ENCODE measurements around the gene NXPH4.

Gene NXPH4

DNA sequence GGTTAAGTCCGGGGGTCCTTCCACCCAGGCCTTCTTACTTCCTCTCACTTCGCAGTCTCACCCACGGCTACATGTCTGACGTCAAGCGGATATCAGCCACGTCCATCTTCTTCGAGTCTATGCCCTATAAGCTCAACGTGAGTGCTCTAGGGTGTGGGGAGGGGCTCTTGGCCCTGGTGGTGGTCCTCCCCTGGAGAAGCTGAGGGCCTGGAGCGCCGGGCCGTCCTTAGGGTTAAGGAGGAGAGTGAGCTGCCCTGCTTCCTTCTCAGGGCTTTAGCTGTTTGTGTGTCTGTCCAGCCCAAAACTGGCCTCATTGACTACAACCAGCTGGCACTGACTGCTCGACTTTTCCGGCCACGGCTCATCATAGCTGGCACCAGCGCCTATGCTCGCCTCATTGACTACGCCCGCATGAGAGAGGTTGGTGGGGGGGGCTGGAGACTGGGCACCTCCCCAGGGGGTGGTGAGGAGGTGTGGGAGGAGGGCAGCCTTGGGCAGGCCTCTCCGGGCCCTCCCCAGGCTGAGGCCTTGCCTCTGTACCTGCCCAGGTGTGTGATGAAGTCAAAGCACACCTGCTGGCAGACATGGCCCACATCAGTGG, 15.7 kb downstream of the NXPH4 start:
- no peak for DNase-seq (ENCODE audit: low spot score)

DNA sequence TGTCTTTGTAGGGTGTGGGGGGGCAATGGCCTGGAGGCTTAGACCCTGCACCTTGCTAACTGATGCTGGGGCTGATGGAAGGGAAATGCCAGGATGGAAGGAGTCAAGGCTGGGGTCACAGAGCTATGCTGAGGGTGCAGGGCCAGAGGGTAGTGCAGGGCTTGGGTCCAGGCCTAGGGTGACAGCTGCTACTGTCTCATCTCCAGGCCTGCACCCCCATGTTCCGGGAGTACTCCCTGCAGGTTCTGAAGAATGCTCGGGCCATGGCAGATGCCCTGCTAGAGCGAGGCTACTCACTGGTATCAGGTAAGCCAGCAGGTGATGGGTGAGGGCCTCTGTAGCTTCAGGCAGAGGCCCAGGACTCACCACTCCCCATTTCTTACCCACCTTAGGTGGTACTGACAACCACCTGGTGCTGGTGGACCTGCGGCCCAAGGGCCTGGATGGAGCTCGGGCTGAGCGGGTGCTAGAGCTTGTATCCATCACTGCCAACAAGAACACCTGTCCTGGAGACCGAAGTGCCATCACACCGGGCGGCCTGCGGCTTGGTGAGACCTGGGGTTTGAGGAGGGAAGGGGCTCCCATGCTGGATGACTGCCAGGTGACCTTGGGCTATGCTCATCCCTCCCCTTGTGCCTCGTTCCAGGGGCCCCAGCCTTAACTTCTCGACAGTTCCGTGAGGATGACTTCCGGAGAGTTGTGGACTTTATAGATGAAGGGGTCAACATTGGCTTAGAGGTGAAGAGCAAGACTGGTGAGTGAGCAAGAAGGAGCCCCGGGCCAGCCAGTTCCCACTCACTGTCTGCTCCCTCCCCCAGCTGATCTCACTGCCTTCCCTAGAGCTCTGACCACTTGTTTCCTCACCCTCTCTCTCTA, 17.0 kb downstream of the NXPH4 start:
- no peak for DNase-seq (ENCODE audit: low spot score)

GRCh38 chr12:57234233-57234570, 17.6 kb downstream of the NXPH4 start:
- DNase-seq (ENCODE audit: low spot score): no peak

DNA sequence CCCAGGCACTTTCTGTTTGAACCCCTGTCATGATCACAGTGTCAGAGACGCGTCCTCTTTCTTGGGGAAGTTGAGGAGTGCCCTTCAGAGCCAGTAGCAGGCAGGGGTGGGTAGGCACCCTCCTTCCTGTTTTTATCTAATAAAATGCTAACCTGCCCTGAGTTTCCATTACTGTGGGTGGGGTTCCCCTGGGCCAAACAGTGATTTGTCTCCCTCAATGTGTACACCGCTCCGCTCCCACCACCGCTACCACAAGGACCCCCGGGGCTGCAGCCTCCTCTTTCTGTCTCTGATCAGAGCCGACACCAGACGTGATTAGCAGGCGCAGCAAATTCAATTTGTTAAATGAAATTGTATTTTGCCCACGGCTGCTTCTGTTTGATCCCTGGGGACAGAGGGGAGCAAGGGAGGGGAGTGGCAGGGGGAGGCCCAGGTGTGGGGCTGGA, 18.0 kb downstream of the NXPH4 start:
- DNase-seq (ENCODE audit: low spot score): no peak

DNA sequence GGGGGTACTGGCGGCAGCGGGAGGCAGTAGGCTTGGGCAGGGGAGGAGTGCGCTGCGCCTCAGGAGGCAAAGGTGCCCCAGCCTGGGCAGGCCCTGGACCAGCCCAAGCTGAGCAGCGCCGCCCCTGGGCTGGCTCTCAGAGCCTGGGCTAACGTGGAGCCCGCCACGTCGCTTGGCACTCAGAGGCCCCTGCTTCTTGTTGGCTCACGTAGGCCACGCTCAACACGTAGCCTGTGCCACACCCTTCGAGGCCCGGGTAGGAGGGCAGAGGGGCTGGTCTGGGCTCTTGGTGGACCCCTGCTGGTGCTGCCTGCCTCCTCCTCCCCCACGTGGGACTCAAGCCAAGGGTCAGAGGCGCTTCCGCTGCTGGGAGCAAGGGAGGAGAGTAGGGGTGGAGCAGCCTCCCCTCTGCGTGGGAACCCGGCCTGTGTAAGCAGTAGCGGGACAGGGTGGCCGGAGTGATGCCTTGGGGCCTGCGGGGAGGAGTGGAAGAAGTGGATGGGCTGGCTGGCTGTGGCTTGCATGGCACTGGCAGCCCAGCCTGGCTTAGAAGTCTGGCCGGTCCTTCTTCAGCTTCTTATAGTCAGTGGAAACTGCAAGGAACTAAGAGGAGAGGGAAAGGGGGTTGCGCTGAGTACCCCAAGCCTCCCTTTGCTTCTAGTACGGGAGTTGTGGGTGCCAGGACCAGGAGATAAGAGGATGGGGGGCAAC, 18.6 kb downstream of the NXPH4 start:
- DNase-seq (ENCODE audit: low spot score): peak; percentile 57

DNA sequence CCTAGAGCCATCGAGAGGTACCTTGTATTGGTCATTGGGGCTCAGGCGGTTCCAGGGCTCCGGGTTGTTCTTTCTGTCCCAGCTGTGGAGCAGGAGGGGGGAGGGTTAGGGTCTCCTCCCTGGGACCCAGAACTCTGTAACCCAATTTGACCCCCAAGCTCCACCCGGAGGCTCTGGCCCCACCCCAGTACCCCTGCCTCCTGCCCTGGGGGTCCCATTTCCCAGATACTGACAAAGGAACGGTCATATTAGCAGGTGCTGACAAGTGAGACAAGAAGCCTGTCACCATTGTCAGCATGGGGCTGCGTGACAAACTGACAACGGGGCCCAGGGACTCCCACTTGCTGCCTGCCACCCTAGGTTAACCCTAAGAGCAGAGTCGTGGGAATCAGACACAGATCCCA, 19.1 kb downstream of the NXPH4 start:
- DNase-seq (ENCODE audit: low spot score): no peak

- DNase-seq (ENCODE audit: low spot score): no peak
Observed at GRCh38 chr12:57236201-57236924, 19.8 kb downstream of the NXPH4 start.

DNA sequence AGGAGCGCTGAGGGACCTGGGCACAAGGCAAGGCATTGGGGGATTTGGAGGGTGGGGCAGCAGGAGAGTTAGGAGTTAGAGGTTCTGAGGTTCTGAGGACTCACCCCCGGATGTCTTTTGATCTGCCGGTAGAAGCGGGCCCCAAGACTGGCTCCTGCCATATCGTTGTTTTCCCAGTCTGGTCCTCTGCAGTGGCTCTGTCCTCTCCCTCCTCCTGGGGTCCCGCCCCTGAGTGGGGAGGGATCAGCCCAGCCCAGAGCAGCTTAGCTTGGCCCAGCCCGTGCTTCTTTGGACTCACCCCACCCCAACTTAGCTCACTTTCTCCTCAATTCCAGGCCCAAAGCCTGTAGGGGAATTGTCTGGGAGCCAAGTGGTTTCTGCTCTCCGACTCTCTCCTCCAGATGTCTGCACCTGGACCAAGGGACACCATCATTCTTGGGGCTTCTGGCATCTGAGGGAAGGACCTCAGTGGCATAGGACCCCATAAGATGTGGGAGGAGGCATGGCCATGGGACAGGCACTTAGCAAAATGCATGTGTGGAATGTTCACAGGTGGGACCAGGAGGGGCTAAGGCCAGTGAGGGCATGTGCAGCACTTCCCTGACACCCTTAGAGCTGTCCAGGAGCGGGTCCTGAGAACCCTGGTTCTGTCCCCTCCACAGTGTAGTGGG, 20.5 kb downstream of the NXPH4 start:
- DNase-seq (ENCODE audit: low spot score): no peak

DNA sequence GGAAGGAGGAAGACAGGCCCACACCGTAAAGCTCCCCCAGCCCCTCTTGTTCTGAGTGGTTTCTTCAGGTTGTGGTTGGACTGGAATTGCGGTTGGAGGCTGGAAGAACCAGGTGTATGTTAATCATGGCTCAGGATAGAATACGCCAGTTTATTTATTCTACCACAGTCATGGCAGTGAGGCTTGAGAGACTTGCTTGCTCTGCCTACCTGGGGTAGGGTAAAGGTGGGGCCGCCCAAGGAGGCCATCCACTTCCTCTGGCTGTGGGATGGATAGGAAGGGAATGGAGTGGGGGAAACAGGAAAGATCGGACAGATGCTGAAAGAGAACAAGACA, 21.0 kb downstream of the NXPH4 start:
- no peak for DNase-seq (ENCODE audit: low spot score)

GRCh38 chr12:57237932-57238853, 21.6 kb downstream of the NXPH4 start:
- no peak for DNase-seq (ENCODE audit: low spot score)

- DNase-seq (ENCODE audit: low spot score): peak; percentile 90
Observed at GRCh38 chr12:57238854-57239554, 22.4 kb downstream of the NXPH4 start.

GRCh38 chr12:57239587-57240065, 23.0 kb downstream of the NXPH4 start:
- DNase-seq (ENCODE audit: low spot score): no peak

GRCh38 chr12:57240066-57240921, 23.7 kb downstream of the NXPH4 start:
- DNase-seq (ENCODE audit: low spot score): peak; percentile 51

DNA sequence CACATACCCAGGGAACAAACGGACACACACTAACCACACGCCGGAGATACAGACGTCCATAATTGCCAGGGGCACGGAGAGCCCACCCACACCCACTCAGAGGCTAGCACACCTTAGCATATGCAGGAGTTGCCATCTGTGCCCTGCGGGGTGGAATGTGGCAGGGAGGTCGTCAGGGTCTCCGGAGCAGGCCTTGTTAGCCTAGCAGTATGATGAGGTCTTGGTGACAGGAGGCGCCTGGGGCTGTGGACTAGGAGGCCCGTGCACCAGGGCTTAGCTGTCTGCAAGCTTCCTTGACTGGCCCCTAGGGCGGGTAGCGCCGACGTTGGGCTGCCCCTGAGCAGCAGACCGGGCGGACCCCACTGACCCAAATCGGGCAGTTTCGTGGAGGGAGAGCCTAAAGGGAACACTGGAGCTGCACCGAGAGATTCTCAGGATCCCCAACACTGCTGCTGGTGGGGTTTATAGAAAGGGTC, 24.4 kb downstream of the NXPH4 start:
- DNase-seq (ENCODE audit: low spot score): peak; percentile 46

- DNase-seq (ENCODE audit: low spot score): no peak
Observed at GRCh38 chr12:57241402-57242310, 25.1 kb downstream of the NXPH4 start.

- no peak for DNase-seq (ENCODE audit: low spot score)
Observed at GRCh38 chr12:57242329-57242690, 25.7 kb downstream of the NXPH4 start.

DNA sequence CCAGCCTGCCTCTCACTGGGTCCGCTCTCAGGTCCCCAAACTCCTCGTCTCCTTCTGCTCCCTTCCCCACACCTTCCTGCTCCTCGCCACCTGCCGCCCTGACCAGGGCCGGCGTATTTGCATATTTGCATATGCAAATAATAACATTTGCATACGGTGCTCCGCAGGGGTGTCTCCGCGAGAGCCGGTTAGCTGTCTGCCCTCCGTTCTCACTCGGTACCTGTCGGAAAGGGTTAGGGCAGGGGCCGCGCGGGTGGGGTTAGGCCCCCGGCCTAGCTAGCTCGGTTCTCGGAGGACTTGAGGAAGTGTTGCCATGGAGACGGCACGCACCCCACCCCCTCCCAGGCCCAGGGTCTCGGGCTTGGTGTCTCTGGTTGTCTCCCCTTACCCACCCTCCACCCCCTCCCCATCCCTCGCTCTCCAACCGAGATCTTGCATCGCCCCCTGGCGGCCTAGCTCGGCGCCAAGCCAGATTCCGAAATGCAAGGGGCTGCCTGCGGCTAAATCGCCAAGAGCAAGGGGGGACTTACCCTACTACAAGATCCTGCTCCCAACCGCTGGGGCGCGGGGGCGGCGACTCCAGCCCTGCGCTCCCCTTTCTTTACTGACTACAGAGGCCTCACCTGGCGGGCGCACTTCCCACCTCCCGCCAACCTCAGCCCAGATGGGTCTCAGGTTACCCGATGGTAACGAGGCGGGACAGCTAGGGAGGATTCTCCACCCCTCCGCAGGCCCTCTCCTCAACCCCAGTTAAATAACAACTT, 26.3 kb downstream of the NXPH4 start:
- peak; percentile 83 for DNase-seq (ENCODE audit: low spot score)
